NCI-H2196 treated with DMSO at 0.1 percent for 48 hours (cell line): ENCODE results near the gene KPNA2.
A peak's percentile ranks its signal among the peaks of the same experiment; 100 is the strongest.
"Not testable (repeated sequence)": the region's sequence is repeated elsewhere in the genome, so short reads cannot be mapped to it uniquely, and the experiment has no call there.

Experiments
- DNase-seq: peaks from one replicate; lab custom pipeline; 2025; ENCODE audit not compliant: unreplicated experiment; lab: John Stamatoyannopoulos, UW

KPNA2 gene

DNA sequence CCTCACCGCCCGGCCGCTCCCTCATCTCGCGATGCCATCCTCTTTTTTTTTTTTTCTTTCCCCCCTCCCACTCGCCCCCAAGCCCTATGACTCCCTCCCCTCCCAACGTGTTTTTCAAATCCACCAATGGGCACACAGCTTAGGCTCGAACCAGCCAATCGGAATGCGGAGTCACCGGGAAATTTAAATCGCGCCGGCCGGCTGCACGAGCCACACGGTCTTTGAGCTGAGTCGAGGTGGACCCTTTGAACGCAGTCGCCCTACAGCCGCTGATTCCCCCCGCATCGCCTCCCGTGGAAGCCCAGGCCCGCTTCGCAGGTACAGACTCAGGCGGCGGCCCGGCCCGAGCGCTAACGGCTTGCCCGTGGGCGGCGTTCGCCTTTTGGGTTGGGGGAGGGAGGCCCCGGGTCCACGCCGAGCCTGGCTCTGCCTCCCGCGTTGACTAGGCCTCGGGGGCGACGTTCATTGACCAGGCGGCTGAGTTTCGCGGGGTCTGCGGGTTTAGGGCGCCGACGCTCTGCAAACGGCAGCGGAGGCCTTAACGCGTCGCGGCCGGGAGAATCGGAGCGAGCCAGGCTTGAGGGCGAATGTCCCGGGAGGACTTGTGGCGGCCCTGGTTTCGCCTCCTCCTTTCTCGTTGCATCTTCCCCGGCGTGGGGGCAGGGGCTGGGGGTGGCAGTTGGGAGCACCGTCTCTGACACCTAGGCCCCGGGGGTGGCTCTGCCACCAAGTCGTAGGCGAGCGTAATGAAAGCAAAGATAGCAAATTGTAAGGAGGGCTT is at the start of gene KPNA2:
Gene KPNA2 (plus strand): TSS at position 213 of the 781 bp plus-strand sequence. CDS start 1,398 bp downstream, outside the sequence.
- DNase-seq: peak; percentile 96

DNA sequence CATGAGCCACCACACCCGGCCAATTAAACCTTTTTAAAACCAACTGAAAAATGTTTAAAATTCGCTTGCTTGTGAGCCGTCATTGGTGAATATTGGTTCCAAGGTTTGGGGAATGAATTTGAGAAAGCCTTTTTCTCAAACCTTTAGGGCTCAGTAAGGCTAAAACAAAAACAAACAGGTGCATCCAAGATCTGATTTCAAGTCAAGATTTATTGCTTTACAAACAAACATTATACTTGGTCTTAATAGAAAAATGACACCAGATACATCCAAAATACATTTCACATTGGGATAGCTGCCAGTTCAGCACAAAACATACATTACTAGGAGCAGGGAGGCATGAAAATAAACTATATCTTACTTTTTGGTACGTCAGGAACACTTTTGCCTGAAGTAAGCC is 44.6 kb upstream of the KPNA2 start:
- peak; percentile 15 for DNase-seq

DNA sequence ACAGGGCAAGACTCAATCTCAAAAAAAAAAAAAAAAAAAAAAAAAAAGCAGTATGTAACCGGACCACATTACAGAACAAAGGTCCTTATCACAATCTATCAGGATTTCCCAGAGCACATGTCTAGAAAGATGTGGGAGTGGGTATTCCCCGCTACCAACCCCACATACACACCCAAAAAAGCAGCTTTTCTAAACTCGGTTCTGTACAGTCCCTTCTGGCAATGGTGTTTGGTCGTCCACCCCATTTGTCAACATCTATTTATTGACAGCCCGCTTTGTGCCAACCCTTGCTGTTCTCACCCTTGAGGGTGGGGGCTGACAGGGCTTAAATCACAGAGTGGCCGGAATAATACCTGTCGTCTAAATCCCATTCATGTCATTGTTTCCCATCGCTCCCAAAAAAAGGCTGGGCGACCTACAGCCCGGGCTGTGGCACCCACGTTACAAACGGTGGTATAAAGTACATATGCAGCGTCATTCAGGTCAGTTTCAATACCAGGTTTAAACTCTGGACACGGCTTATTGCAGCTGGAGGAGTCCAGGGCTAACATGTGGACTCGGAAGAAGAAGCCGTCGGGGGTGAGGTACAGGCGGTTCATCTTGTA is 42.9 kb upstream of the KPNA2 start:
- DNase-seq: no peak

DNA sequence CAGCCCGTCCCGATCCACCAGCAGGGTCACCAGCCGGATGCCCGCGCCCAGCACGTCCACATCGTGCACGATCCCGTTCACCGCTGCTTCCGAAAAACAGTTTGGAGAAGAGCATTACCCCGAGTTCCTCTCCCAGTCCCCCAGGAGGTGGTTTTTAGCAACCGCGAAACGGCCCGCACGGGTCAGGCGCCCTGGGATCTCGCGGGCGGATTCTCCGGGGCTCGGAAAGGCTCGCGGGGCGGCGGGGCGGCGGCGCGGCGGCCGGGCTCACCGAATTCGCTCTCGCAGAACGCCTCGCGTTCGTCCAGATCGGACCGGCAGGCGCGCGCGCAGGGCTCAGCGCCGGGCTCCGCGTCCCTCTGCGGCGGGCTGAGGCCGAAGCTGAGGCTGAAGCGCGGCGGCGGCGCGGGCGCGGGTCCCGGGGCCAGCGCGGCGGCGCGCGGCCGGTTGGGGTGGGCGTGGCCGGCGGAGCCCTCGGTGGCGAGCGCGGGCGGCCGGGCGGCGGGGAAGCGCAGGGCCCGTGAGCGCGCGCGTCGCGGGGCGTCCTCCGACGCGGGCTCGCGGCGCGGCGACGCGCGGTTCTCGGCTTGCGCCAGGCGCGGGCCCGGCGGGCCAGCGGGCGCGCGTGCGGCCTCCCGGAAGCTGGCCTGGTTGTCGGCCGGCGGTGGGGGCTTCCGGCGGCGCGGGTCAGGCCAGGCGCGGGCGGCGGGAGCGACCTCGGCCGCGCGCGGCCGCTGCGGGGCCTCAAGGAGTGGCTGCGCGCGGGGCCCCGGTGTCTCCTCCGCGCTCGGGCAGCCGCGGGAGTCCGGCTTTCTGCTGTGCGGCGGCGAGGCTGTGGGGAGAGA is 42.2 kb upstream of the KPNA2 start:
- peak; percentile 85 for DNase-seq

DNA sequence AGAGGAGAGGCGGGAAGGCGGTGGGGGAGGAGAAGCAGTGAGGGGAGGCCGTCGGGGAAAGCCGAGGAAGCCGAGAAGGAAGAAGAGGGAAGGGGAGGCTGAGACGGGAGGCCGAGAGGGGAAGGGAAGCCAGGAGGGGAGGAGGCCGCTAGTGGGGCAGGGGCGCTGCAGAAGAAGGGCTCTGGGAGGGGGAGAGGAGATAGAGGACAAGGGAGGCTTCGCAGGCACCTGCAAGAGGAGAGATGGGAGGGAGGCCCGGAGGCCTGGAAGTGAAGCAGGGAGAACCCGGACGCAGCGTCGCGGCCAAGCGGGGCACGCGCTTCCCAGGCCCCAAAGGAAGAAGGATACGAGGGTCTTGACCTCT is 41.6 kb upstream of the KPNA2 start:
- DNase-seq: peak; percentile 22

DNA sequence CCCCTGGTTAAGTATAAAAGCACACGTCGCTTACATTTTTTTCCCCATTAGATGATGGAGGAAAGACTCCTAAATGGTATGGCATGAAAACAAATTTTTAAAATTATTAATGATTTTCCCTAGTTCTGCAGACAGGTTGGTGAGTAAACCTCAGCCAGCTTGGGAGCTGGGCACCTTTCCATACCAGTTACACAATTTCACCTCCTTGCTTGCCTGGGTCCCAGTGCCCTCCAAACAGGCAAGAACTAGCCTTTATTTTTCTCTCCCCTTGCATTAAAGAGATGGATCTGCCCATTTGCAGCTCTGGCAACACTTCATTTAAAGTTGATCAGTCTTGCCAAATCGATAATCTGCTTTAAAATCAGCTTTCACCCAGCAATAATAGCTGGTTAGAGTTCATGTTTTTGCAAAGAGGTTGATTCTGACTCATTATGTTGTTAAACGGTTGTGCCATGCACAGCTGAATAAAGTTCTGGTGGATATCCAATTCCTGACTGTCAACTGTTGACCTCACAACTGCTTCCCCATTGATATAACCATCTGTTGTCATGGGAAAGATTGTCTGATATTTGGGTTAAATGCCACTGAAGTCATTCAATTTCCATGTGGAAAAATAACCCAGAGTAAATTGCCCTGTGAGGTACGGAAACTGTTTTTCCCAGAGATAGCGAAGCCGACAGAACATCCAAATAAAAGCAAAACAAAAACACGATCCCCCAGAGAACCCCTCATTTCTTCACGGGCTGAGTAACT is 40.5 kb upstream of the KPNA2 start:
- DNase-seq: no peak

DNA sequence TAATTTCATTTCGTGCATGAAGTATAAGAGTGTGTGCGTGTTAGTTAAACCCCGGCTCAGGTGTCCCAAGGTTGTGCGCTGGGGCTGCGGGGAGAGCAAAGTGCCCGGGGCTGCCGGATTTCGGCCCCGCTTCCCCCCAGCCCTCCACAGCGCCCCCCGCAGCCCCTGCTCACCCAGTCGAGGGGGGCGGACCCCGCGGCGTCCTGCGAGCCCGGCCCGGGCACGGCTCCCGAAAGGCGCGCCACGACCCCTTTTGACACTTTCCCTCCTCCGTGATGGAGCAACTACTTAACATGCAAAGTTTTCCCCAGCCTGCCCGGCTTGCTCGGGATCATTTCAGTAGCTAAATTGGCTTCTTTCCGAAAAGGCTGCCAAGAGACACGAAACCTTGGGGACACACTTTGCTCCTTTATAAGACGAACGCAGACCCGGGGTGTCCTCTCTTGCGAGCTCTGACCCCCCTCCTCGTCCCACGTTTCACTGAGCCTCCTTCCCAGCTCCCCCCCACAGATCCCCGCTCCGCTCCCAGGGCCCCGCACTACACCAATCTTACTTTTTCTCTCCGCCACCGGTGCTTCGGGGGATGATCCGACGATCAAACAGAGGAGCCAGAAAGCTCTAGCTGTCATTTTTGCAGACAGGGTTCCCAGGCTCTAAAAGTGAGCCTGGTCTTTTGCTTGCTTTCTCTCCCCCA is 39.8 kb upstream of the KPNA2 start:
- no peak for DNase-seq

DNA sequence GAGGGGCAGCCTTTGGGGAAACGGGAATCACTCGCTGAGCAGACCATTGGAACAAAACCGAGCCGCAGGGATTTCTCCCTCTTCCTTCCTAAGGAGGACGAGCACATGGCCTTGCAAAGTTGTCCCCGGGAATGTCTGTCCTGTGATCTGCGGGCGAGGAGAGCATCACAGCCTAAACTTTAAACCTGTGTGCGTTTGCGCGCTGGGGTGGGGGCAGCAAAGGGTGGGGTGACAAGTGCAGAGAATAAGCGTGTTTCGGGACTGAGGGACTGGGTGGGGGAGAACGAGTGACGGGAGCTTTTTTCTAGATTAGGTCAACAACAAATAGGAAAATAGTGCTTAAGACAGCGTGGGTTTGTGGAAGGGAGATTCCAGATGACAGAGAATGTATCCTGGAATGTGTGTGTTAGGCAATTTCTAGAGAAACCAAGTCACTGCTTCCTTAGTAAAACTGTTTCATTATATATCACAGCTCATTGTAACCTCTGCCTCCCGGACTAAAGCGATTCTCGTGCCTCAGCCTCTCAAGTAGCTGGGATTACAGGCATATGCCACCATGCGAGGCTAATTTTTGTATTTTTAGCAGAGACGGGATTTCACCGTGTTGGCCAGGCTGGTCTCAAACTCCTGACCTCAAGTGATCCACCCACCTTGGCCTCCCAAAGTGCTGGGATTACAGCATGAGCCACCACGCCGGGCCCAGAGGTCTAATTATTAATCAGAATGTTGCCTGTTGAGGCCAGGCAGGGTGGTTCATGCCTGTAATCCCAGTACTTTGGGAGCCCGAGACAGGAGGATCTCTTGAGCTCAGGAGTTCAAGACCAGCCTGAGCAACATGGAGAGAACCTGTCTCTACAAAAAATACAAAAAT is 39.0 kb upstream of the KPNA2 start, which contains the start of gene C17orf58:
Gene C17orf58 (minus strand): TSS at position 169 of the 871 bp plus-strand sequence. CDS start 271 bp downstream, outside the sequence.
- not testable (repeated sequence) for DNase-seq

DNA sequence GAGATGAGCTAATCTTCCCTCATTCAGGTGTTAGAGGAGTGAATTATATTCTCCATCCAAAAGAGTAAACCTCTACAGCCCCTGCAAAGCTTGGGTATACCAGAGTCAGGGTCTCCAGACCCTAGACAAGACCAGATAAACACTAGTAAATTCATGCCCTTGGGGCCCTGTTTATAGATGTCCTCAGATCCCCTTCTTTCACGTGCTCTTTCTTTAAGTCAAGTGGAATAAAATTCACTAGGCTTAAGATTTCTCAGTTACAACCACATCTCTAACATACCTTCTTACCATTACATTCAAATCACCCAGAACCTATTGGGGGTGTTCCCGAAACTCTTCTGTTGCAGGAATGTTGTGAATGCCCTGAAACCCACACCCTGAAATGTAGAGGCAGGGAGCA is 37.1 kb upstream of the KPNA2 start:
- DNase-seq: no peak

DNA sequence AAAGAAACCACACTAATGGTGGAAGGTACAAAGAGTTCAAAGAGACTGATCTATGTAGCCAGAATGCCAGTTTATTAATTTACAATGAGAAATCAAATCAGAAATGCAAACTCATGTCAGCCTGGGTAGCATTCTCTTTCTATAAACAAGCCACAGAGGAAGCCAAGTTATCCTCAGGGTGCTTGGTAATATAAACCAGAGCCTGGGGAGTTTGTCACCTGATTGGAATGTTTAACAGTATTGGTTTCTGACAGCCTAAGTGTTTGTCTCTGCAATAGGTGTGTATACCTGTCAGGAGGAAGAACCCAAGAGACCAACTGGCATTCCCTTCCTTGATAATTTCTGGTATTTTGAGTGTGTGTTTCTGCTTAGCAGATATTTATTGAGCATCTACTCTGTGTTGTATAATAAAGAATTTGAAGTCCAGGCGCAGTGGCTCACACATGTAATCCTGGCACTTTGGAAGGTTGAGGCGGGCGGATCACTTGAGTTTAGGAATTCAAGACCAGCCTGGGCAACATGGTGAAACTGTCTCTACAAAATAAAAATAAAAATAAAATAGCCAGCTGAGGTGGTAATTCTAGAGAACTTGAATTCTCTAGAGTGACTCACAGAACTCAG is 36.1 kb upstream of the KPNA2 start:
- DNase-seq: no peak

DNA sequence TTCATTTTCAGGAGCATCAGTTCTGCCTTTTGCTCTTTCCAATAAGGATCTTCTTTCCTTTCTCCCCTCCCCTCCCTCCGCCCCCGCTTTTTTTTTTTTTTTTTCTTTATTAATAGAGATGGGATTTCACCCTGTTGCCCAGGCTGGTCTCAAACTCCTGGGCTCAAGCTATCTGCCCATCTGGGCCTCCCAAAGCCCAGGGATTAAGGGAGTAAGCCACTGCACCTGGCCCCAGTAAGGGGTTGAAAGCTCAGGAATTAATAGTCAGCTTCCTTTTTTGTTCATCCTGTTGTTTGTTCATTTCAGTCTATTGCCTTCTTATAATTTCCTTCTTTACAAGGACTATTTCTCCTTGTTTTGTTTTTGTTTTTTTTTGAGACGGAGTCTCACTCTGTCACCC is 31.3 kb upstream of the KPNA2 start:
- no peak for DNase-seq

DNA sequence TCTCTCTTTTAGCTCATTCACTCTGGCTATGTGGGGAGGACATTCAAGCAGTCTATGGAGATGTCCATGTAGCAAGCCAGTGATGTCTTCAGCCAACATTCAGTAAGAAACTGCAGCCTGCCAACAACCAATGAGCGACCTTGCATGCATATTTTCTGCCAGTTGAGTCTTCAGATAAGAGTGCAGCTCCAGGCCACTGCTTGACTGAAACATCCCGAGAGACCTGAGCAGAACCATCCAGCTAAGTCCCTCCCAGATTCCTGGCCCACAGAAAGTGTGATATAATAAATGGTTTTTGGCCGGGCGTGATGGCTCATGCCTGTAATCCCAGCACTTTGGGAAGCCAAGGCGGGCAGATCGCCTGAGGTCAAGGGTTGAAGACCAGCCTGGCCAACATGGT is 28.7 kb upstream of the KPNA2 start:
- DNase-seq: no peak

DNA sequence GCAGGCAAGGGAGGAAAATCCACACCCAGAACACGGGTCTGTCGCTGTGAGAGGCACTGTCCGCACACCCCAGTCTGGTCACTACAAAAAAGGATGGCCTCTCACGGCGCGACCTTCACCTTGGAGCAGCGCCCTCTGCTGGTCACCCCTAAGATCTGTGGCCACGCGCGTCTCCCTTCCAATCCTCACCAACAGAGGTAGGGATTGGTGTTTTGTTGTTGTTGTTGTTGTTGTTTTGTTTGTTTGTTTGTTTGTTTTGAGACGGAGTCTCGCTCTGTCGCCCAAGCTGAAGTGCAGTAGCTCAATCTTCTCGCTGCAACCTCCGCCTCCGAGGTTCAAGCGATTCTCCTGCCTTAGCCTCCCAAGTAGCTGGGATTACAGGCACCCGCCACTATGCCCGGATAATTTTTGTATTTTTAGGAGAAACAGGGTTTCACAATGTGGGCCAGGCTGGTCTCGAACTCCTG is 24.3 kb upstream of the KPNA2 start:
- DNase-seq: no peak

DNA sequence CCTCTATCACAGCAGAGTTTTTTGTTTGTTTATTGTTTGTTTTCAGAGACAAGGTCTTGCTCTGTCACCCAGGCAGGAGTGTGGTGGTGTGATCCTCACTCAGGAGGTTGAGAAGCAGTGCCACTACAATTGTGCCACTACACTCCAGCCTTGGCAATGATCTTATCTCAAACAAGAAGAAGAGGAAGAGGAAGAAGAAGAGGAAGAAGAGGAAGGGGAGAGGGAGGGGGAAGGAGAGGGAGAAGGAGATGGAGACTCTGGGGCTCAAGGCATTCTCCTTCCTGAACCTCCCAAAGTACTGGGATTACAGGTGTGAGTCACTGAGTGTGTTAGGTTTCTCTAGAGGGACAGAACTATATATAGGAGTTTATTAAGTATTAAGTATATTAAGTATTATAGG is 22.1 kb upstream of the KPNA2 start:
- DNase-seq: no peak

DNA sequence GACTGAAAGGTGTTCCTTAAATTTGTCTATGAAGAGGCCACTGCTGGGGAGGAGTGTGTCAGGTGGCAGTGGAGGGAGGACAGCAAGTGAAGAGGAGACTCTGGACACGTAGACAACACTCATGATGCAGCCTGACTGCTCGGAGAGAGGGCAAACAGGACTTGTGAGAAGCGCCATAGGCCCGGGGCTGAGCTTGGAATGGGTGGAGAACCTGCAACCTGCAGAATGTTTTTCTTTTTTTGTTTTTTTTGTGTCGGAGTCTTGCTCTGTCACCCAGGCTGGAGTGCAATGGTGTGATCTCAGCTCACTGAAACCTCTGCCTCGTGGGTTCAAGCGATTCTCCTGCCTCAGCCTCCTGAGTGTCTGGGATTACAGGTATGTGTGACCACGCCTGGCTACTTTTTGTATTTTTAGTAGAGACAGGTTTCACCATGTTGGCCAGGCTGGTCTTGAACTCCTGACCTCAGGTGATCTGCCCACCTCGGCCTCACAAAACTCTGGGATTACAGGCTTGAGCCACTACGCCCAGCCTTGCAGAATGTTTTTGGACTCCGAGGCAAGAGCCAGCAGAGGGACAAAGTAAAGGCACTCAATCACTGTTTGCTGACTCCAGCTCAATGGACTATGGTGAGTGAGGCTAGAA is 20.3 kb upstream of the KPNA2 start:
- DNase-seq: no peak

DNA sequence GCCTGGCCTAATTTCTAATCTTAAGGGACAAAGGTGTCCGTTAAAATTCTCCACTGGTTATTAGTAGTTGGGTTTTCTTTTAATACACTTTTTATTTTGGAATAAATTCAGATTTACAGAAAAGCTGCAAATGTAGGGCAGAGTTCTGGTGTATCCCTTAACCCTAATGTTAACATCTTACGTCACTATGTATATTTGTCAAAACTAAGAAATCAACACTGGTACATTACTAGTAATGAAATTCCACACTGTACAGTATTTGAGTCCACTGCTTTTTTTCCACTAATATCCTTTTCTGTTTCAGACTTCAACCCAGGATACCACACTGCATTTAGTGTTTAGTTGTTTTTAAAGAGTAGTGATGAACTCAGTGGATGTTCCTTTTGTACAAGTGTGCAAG is 18.7 kb upstream of the KPNA2 start:
- no peak for DNase-seq

DNA sequence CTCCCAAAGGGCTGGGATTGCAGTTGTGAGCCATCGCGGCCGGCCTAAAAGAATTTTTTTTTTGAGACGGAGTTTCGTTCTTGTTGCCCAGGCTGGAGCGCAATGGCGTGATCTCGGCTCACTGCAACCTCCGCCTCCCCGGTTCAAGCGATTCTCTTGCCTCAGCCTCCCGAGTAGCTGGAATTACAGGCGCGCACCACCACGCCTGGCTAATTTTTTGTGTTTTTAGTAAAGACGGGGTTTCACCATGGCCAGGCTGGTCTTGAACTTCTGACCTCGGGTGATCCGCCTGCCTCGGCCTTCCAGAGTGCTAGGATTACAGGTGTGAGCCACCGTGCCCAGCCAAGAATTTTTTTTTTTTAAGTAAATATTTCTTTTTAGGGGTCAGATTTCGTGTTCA is 17.0 kb upstream of the KPNA2 start:
- DNase-seq: not testable (repeated sequence)

DNA sequence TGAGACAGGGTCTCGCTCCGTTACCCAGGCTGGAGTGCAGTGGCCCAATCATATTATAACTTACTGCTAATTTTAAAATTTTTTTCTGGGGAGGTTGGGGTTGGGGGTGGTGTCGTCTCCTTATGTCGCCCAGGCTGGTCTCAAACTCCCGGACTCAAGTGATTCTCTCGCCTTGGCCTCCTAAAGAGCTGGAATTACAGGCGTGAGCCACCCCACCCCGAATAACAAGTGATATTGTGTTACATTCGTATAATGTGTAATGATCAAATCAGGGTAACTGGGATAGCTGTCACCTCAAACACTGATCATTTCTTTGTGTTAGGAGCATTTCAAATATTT is 16.2 kb upstream of the KPNA2 start:
- DNase-seq: no peak
